ENCODE results near the gene NOL9. TPM values are rescaled to one million over a fixed set of nuclear protein-coding genes. Genes with fewer than 3 reads are reported as not detected.

Gene NOL9
- total and polyA plus RNA-seq, 2 donors (not counting 3 experiments of a cell fraction or from before 2014, with no cell fraction given) = 14.1 to 42.9 TPM

- Histone ChIP-seq H3K27ac (ENCODE audit: insufficient read depth, low read depth, low read length) (no peak overlapping the region), H3K9ac (replicated peaks; ENCODE audit: extremely low read depth, insufficient read depth, low read length) (no peak overlapping the region), H3K79me2 (ENCODE audit: control insufficient read depth, insufficient read depth, low read length) (no peaks in the 10 kb centered on the region), H3K4me1 (ENCODE audit: control insufficient read depth, extremely low read depth, insufficient read depth, low read length) (peaks cover 12% of the 10 kb centered on the region), H3K4me3 (replicated peaks in 1 of 3; ENCODE audit: insufficient read depth in 1 of 3, low read depth in 1 of 3, low read length in 3 of 3) (no peak overlapping the region), H3K4me2 (ENCODE audit: insufficient read depth, low read length) (no peak overlapping the region), H3K27me3 (ENCODE audit: control insufficient read depth in 2 of 2, insufficient read depth in 2 of 2, low read length in 2 of 2) (no peaks in the 10 kb centered on the region), H4K20me1 (replicated peaks; ENCODE audit: control insufficient read depth, extremely low read depth, insufficient read depth, low read length) (no peaks in the 10 kb centered on the region), H3K36me3 (ENCODE audit: control insufficient read depth in 2 of 2, extremely low read depth in 1 of 2, insufficient read depth in 2 of 2, low read length in 2 of 2) (no peaks in the 10 kb centered on the region), H3K9me1 (replicated peaks; ENCODE audit: control insufficient read depth, extremely low read depth, insufficient read depth, low read length) (no peaks in the 10 kb centered on the region), H2AFZ (ENCODE audit: low read depth, low read length) (no peak overlapping the region), H3K9me3 (replicated peaks; ENCODE audit: control insufficient read depth, insufficient read depth, low read length) (no peaks in the 10 kb centered on the region)
- intact Hi-C loops (cut with micrococcal nuclease) = loop anchor here (10.0 kb wide), 1 partner anchor 286 kb away; the partner anchor contains the start of gene CAMTA1
- no peak for TF ChIP-seq POLR2AphosphoS5 (IDR thresholded peaks at IDR 0.05; ENCODE audit: insufficient read depth, low read depth, low read length)
- TF ChIP-seq CTCF (IDR thresholded peaks at IDR 0.05; ENCODE audit: extremely low read depth in 1 of 2, insufficient read depth in 1 of 2, low read depth in 1 of 2, low read length in 2 of 2) = no peak
- TF ChIP-seq FOS (IDR thresholded peaks at IDR 0.05; ENCODE audit: borderline replicate concordance, insufficient read depth, low read length) = no peak
- no peak for TF ChIP-seq GATA2 (IDR thresholded peaks at IDR 0.05; ENCODE audit: insufficient read depth, insufficient read length, low read depth, low read length)
- TF ChIP-seq MYC (IDR thresholded peaks at IDR 0.05; ENCODE audit: low read depth, low read length) = no peak
- no peak for TF ChIP-seq EZH2 (IDR thresholded peaks at IDR 0.05; ENCODE audit: borderline replicate concordance, low read depth, low read length, severe bottlenecking)
- no peak for TF ChIP-seq MAX (IDR thresholded peaks at IDR 0.05; ENCODE audit: insufficient read depth, insufficient read length)
- no peak for TF ChIP-seq POLR2A (IDR thresholded peaks at IDR 0.05; ENCODE audit: low read depth, low read length)
- no peak for TF ChIP-seq JUN (IDR thresholded peaks at IDR 0.05; ENCODE audit: borderline replicate concordance, insufficient read depth, insufficient read length, low read depth)
- ChIA-PET CTCF (interaction anchor here (1.1 to 5.6 kb wide), 3 partner anchors 9 to 56 kb away, joined by 4 to 36 read pairs (median 10); partner anchors contain the start of genes NOL9 and PLEKHG5), POLR2A (no interaction called here)
- dilution Hi-C loops (cut with MboI; ENCODE audit: extremely low pct_ligation_motif_present, low sequenced_read_pairs) = no loop called here
- no TSS peak for BruUV-seq (replicated peaks)
- DNase-seq (ENCODE audit: low read depth, low spot score) = no peak
- FAIRE-seq = no peak
Measured at GRCh38 chr1:6498576-6499111, 55.7 kb downstream of the NOL9 start.

Data from endothelial cell of umbilical vein (primary cell).